Measurements from ENCODE around the gene CPZ.

The CPZ gene

DNA sequence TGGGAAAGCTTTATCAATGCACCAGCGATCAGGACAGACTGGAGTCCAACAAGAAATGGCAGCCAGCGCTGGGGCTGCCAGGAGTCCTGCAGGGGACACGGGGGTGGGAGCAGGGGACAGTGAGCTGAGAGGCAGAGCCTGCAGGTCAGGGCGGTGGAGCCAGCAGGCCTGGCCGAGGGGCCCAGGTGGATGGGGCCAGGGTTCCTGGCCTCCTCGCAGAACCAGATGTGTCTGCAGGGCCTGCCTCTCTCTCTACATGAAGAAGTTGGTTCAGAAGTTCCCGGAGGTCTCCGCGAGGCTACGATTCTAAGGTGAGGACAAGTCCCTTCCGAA lies 63.6 kb downstream of the CPZ start:
- no peak for DNase-seq

DNA sequence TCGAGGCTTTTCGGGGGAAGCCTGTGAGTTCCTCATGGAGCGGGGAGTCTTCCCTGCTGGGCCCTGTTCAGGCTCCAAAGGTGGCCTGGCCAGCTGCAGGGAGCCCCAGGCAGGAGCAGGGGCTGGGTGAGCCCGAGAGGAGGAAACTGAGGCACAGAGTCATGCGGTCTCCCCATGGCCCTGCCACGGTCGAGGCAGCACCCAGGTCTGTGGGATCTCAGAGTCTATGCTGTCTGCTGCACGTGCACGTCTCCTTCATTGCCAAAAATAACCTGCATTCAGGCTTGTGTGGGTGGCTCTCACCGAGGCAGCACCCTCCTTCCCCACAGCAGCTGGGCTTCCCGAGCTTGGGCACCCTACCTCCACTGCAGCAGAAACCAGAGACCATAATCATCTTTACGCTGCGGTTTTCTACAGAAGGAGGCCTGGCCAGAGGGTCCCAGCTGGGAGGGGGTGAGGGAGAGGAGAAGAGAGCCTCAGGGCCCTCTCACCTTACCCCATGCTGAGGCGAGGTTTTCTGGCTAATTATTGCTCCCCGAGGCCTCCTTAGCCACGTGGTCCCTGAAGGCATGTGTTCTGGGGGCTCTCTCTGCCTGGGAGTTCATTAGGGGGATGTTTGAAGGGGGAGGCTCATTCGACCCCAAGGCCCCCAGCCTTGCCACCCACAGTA lies 64.3 kb downstream of the CPZ start:
- DNase-seq = no peak

DNA sequence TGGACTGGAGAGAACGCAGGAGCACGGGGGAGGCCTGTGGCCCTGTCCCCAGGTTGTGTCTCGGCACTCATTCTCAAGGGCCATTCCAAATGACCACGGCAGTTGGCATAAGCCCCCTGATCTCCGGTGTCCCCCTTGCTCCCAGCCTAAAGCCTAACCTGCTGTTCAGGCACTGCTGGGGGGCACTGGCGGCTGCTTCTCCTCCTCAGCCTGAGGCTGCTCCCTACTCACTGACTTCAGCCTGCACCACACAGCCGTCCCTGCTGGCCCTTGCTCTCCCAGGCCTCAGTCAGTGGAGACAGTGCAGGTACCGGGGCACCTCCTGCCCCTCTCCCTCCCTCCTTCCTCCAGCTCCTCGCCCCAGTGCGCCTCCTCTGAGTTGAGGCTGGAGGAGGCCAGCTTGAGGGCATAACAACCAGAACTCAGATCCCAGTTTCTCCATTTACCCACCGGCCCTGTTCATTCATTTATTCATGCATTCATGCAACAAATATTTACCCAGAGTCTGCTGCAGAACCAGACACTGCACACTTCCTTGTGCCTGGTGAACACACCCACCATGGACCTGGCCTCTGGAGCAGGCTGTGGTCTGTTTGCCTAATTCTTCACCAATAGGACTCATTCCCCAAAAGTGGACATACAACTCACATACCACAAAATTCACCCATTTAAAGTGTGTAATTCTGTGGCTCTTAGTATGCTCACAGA lies 65.0 kb downstream of the CPZ start:
- no peak for DNase-seq

DNA sequence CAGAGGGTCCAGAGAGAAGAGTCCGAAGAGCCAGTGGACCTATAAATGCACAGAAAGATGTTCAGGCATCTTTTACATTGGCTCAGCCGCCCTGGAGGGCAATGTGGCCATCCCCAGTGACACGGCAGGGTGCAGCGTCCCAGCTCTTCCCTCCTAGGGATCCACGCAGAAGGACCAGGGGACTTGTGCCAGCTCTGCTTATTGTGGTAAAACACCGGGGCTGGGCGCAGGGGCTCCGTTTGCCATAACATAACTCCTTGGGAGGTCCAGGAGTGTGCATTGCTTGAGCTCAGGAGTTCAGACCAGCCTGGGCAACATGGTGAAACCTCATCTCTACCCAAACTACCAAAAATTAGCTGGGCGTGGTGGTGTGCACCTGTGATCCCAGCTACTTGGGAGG lies 70.2 kb downstream of the CPZ start:
- DNase-seq = no peak

DNA sequence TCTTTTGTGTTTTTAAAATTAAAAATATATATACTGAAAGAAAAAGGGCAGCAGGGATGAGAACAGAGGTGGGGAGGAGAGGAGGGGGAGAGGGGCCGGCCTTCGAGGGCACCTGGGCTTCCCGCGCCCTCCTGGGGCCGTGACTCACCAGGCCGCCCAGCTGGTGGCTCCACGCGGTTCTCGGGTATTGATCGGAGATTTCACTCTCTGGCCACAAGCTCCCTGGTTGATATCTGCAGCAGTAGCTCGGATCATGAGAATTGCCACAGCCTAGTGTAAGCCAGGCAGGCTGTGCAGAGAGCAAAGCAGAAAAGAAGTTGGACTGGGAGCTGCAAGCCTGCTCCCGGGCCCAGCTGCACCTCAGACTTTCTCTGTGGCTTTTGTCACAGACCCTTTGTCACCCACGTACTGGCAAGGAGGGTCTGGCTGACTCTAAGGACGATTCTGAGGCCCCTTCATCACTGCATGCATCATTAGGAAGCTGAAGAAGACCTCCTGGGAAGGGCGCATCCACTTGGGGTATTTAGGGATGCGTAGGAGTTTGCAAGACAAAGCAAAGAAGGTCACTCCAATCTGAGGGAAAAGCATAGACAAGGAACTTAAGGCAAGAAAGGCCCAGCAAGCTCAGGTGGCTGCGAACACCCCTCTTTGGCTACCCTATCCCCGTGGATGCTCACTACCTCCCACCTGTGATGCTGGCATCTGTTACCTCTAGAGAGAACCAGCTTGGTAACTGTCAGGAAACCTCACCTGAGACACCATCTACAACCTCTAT lies 71.7 kb downstream of the CPZ start:
- no peak for DNase-seq

DNA sequence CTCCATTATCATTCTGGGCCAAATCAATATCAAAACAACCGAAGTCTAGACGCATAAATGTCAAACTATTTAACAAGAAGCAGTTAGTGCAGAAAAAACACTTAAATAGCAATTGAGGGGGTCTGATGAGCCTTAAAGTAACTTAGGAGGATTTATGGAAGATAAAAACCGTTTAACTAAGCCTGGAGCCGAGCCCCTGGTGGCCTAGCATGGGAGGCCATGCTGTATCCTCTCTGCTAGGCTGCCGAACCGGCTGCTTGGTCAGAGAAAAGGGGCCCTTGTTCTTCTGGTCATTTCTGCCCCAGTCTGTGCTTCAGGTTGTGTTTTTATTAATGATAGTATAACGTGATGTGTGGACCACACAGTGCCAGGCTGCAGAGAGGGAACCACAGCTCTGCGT lies 72.4 kb downstream of the CPZ start:
- DNase-seq = no peak

DNA sequence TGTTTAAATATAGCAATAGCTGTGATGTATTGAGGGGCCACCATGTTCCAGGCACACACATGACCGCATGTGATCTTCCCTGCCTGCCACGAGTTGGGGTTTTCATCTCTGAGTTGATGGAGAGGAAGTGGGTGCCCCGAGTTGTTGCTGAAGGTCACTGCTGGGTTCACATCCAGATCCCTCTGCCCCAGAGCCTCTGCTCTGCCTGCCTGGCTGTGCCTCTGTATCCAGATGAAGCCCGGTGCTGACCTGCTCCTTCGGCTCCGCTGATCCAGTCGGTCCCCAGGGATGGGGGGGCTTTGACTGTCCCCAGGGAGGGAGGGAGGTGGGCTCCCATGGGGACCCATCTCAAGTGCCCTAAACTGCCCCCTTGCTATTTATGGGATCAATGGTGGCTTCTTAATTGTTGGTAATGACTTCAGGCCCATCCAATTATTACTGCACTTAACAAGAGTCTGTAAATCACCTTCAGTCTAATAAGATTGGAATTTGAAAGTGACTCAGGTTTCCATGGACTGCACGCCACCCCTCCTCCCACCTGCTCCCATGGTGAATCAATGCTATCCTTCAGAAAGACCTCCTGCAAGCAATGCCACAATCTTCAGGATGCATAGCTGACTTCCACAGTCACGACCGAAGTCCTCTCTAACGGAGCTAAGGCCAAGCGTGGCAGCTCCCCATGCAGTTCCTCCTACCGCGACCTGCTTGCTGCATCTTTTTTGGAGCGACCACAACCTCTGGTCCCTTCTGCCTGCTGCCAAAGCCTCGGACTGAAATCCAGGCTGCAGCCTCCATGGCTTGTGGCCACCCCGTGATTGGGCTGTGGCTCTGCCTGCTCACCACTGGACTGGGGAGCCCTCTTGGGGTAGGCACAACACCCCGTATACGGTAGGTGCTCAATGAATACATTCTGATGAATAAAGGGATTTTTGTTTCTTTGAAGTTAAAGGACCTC lies 73.1 kb downstream of the CPZ start:
- DNase-seq = no peak

DNA sequence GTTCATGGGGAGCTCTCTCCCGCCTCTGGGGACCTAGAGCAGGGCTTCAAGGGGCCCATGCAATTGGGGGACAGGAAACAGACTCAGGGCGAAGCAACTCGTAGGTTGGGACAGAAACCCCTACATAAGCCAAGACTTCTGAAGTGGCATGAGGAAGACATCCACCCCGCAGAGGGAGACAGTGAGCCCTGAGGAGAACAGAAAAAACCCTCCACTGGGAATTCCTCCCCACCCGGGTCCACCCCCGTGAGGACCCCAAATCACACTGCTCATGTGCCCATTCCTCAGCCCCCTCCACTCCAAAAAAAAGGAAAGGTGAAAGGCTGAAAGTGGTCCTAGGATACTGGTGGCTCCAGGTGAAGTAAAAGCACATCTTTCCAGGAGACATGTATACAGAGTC lies 74.0 kb downstream of the CPZ start:
- no peak for DNase-seq
